WERI-Rb-1 (cell line): Measurements from ENCODE around the gene TMEM256.
A peak's percentile ranks its signal among the peaks of the same experiment; 100 is the strongest.

Source experiments
- DNase-seq: peaks from one replicate; pipeline ENCODE4 v3.0.0-alpha.2; 2020
- H3K27ac ChIP-seq: fragments of 250-450 bp; sonication (Bioruptor Pico); 2 replicates; pipeline ENCODE4 v1.5.1; 2020; ENCODE audit warnings: mild to moderate bottlenecking, moderate library complexity
- H3K27me3 ChIP-seq: fragments of 250-450 bp; sonication (Bioruptor Pico); 2 replicates; pipeline ENCODE4 v1.5.1; 2021; ENCODE audit warnings: mild to moderate bottlenecking, low read depth, moderate library complexity; ENCODE audit not compliant: insufficient read depth, severe bottlenecking
- H3K36me3 ChIP-seq: fragments of 250-450 bp; sonication (Bioruptor Pico); 2 replicates; pipeline ENCODE4 v1.5.1; 2020; ENCODE audit warnings: mild to moderate bottlenecking, moderate library complexity
- H3K4me3 ChIP-seq: 2 replicates; pipeline ENCODE4 v1.5.1; 2011; ENCODE audit warnings: low read depth, mild to moderate bottlenecking, control low read depth, low read length
- H3K9me3 ChIP-seq: fragments of 250-450 bp; sonication (Bioruptor Pico); 2 replicates; pipeline ENCODE4 v1.5.1; 2021; ENCODE audit warnings: mild to moderate bottlenecking, moderate library complexity; ENCODE audit not compliant: severe bottlenecking
- TF ChIP-seq, protein P1 (sequence below): IDR thresholded peaks from 2 replicates; pipeline ENCODE4 v1.5.1; 2011; ENCODE audit warnings: low read depth, mild to moderate bottlenecking, control low read depth, inconsistent platforms, low read length

TMEM256 gene

DNA sequence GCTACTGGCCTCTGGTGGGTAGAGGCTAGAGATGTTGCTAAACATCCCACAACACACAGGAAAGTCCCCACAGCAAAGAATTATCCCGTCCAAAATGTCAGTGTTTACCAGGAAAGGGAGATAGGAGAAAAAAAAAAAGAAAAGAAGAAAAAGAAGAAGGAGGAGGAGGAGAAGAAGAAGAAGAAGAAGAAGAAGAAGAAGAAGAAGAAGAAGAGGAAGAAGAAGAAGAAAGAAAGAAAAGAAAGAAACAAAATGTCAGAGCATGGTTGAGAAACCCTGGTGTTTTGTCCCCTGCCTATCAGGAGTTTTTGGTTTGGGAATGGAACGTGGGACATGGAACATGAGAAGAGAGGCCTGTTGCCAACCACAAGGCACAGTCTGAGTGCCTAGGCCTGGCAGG lies 46.5 kb downstream of the TMEM256 start:
- H3K9me3 ChIP-seq: no peaks in the 10 kb centered on the region
- H3K27me3 ChIP-seq: no peaks in the 10 kb centered on the region
- no peak overlapping the region for H3K27ac ChIP-seq
- H3K36me3 ChIP-seq: no peaks in the 10 kb centered on the region
- DNase-seq: no peak
- H3K4me3 ChIP-seq: no peak overlapping the region
- TF ChIP-seq, protein P1, sequence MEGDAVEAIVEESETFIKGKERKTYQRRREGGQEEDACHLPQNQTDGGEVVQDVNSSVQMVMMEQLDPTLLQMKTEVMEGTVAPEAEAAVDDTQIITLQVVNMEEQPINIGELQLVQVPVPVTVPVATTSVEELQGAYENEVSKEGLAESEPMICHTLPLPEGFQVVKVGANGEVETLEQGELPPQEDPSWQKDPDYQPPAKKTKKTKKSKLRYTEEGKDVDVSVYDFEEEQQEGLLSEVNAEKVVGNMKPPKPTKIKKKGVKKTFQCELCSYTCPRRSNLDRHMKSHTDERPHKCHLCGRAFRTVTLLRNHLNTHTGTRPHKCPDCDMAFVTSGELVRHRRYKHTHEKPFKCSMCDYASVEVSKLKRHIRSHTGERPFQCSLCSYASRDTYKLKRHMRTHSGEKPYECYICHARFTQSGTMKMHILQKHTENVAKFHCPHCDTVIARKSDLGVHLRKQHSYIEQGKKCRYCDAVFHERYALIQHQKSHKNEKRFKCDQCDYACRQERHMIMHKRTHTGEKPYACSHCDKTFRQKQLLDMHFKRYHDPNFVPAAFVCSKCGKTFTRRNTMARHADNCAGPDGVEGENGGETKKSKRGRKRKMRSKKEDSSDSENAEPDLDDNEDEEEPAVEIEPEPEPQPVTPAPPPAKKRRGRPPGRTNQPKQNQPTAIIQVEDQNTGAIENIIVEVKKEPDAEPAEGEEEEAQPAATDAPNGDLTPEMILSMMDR: no peak

DNA sequence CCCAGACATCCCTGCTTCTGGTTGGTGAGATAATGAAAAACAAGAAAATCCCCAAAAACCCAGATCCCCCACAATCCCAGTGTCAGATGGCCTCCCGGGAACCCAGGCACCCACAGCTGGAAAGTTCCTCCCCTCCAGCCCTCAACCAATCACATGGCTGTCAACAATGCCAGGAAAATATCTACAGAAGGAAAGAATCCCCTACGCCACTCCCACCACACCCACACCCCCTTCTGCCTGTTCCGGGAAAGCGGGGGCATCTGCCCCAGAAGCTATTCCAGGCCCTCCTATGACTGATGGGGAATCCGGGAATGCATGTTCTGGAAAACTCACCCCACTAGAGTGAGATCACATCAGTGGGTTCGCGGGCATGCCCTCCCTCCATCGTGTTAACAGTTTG lies 47.1 kb downstream of the TMEM256 start:
- H3K36me3 ChIP-seq: no peaks in the 10 kb centered on the region
- H3K27me3 ChIP-seq: no peaks in the 10 kb centered on the region
- no peaks in the 10 kb centered on the region for H3K9me3 ChIP-seq
- DNase-seq: no peak
- H3K4me3 ChIP-seq: no peak overlapping the region
- TF ChIP-seq, protein P1: no peak
- H3K27ac ChIP-seq: no peak overlapping the region

DNA sequence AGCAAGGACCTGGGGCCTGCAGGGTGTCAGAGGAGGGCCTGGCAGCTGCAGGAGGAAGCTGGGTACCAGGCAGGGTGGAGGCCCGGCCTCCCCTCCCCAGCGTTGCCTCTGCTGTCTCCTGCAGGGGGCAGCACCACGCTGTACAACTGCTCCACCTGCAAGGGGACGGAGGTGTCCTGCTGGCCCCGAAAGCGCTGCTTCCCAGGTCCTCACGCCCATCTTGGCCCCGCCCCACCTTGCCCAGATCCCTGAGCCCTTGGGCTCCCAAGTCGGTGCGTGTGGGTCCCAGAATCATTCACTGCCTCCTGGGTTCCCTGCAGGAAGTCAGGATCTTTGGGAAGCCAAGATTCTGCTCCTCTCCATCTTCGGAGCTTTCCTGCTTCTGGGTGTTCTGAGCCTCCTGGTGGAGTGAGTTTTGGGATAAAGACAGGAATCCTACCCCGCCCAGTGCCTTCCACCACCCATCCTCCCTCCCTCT lies 47.8 kb downstream of the TMEM256 start:
- TF ChIP-seq, protein P1: peak; percentile 98
- no peaks in the 10 kb centered on the region for H3K36me3 ChIP-seq
- no peaks in the 10 kb centered on the region for H3K27me3 ChIP-seq
- DNase-seq: peak; percentile 93
- H3K27ac ChIP-seq: no peak overlapping the region
- H3K9me3 ChIP-seq: no peaks in the 10 kb centered on the region
- H3K4me3 ChIP-seq: no peak overlapping the region

DNA sequence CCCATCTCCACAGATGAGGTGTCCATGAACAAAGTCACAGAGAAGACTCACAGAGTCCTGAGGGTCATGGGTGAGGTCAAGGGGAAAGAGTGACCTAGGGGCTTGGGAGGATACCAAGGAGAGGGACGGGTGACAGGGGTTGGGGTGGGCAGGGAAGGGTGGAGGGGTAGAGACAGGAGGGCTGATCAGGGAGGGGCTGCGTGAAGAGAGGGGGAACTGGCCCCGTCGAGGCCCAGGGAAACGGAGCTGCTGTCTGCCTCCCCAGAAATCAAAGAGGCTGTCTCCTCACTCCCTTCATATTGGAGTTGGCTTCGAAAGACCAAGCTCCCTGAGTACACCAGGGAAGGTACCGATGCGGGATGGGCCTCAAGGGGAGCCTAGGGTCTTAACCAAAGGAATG lies 48.3 kb downstream of the TMEM256 start:
- no peak overlapping the region for H3K27ac ChIP-seq
- TF ChIP-seq, protein P1: no peak

DNA sequence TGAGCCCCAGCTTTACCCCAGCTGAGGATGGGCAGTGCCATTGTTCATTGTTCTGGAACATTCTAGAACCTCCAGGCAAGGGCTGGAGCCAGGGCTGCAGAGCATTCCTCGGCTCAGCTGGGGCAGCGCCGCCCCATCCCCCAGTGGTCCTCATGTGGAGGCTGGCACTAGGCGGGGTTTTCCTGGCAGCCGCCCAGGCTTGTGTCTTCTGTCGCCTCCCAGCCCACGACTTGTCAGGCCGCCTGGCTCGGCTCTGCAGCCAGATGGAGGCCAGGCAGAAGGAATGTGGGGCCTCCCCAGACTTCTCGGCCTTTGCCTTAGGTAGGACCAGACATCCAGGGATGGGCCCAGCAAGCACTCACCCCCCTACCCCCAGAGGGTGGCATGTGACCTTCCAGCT lies 48.8 kb downstream of the TMEM256 start, which contains the start of gene TMEM95:
TMEM95 (plus strand) TSS at position 104 of the 400 bp plus-strand sequence; CDS start at position 153, 49 bp downstream.
- TF ChIP-seq, protein P1: no peak
- Histone ChIP-seq H3K4me3 (no peak within 1 kb of the TSS), H3K27ac (no peak within 1 kb of the TSS), H3K27me3 (no peaks in the 10 kb centered on the region), H3K36me3 (no peaks in the 10 kb centered on the region), H3K9me3 (no peaks in the 10 kb centered on the region)
- no peak for DNase-seq

More for the DNA sequence above, 48.3 kb downstream of the TMEM256 start:
- Histone ChIP-seq H3K4me3 (no peak overlapping the region), H3K9me3 (no peaks in the 10 kb centered on the region), H3K36me3 (no peaks in the 10 kb centered on the region), H3K27me3 (no peaks in the 10 kb centered on the region)
- DNase-seq: no peak

DNA sequence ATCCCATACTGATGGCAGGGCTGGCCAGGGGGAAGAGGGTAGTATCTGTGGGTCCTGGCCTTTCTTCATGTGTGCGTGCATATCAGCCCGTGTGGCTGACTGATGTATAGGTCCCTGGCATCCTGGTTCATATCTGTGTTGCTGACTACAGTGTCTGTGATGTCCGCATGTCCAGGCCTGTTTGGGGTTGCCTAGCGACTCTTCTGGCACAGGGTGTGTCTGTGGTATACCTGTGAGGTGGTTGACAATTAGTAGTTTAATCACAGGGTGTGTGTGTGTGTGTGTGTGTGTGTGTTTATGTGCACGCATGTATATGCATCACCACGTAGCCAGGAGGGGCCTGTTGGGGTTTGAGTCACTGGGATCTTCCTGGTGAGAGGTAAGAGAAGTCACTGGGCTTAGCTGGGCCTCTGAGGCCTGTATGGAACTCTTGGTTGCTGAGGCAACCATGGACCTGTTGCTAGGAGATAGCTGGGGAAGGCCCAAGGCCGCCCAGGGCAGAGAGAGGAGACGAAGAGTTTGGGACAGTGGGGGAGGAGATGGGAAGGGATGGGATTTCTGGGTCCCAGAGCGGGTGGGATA lies 49.5 kb downstream of the TMEM256 start:
- H3K36me3 ChIP-seq: no peaks in the 10 kb centered on the region
- H3K4me3 ChIP-seq: no peak overlapping the region
- no peaks in the 10 kb centered on the region for H3K9me3 ChIP-seq
- no peak for DNase-seq
- no peak overlapping the region for H3K27ac ChIP-seq
- TF ChIP-seq, protein P1: no peak
- no peaks in the 10 kb centered on the region for H3K27me3 ChIP-seq
